DOHH2 (cell line): ENCODE data around the gene BPI.

Experiments used
- H3F3A ChIP-seq: fragments of 200-600 bp; sonication (generic), shearing (Covaris generic); 2 replicates; pipeline ENCODE4 v1.6.0; 2016; ENCODE audit warnings: antibody characterized with exemption, mild to moderate bottlenecking; ENCODE audit not compliant: control insufficient read depth, insufficient read depth
- H3K27ac ChIP-seq: fragments of 200-600 bp; sonication (generic); 2 replicates; pipeline ENCODE4 v1.5.1; 2014; ENCODE audit warnings: low read depth, mild to moderate bottlenecking, low read length, moderate library complexity
- H3K27me3 ChIP-seq: fragments of 200-600 bp; sonication (generic); 2 replicates; pipeline ENCODE4 v1.6.1; 2014; ENCODE audit warnings: mild to moderate bottlenecking, low read length, mixed read lengths; ENCODE audit not compliant: control insufficient read depth
- H3K36me3 ChIP-seq: fragments of 200-600 bp; sonication (generic); 2 replicates; pipeline ENCODE4 v1.6.1; 2014; ENCODE audit warnings: mild to moderate bottlenecking, low read length, moderate library complexity, mixed read lengths; ENCODE audit not compliant: control insufficient read depth
- H3K4me1 ChIP-seq: fragments of 200-600 bp; sonication (generic); 2 replicates; pipeline ENCODE4 v1.6.1; 2014; ENCODE audit warnings: mild to moderate bottlenecking, low read length, mixed read lengths; ENCODE audit not compliant: control insufficient read depth
- H3K4me2 ChIP-seq: fragments of 200-600 bp; sonication (generic); 2 replicates; pipeline ENCODE4 v1.6.0; 2014; ENCODE audit warnings: mild to moderate bottlenecking, low read length, moderate library complexity
- H3K4me3 ChIP-seq: fragments of 200-600 bp; sonication (generic); 2 replicates; pipeline ENCODE4 v1.5.1; 2014; ENCODE audit warnings: mild to moderate bottlenecking, low read length, mixed read lengths
- H3K79me2 ChIP-seq: fragments of 200-600 bp; sonication (generic); 2 replicates; pipeline ENCODE4 v1.6.1; 2014; ENCODE audit warnings: mild to moderate bottlenecking, low read length, mixed read lengths; ENCODE audit not compliant: control insufficient read depth
- H3K9me2 ChIP-seq: fragments of 200-600 bp; sonication (generic); replicated peaks from 2 replicates; pipeline ENCODE4 v1.6.1; 2014; ENCODE audit warnings: mild to moderate bottlenecking, low read length, mixed read lengths; ENCODE audit not compliant: control insufficient read depth
- H3K9me3 ChIP-seq: fragments of 200-600 bp; sonication (generic); 2 replicates; pipeline ENCODE4 v1.6.1; 2014; ENCODE audit warnings: antibody characterized with exemption, low read length, mixed read lengths; ENCODE audit not compliant: control insufficient read depth, insufficient read depth
- H4K20me1 ChIP-seq: fragments of 200-600 bp; sonication (generic); 2 replicates; pipeline ENCODE4 v1.6.0; 2014; ENCODE audit warnings: low read depth, mild to moderate bottlenecking, antibody characterized with exemption, low read length, moderate library complexity; ENCODE audit not compliant: control insufficient read depth, insufficient read depth
- EZH2phosphoT487 ChIP-seq: fragments of 200-600 bp; sonication (generic); IDR thresholded peaks from 2 replicates; pipeline ENCODE4 v1.6.1; 2017; ENCODE audit warnings: borderline replicate concordance, mild to moderate bottlenecking, antibody characterized with exemption, low read length, moderate library complexity, mixed read lengths
- TF ChIP-seq, protein P1 (sequence below): fragments of 200-600 bp; sonication (generic); IDR thresholded peaks from one replicate; pipeline ENCODE4 v1.5.1; 2014; ENCODE audit warnings: antibody characterized with exemption, mild to moderate bottlenecking, low read depth, low read length; ENCODE audit not compliant: poor library complexity, severe bottlenecking

Gene BPI

DNA sequence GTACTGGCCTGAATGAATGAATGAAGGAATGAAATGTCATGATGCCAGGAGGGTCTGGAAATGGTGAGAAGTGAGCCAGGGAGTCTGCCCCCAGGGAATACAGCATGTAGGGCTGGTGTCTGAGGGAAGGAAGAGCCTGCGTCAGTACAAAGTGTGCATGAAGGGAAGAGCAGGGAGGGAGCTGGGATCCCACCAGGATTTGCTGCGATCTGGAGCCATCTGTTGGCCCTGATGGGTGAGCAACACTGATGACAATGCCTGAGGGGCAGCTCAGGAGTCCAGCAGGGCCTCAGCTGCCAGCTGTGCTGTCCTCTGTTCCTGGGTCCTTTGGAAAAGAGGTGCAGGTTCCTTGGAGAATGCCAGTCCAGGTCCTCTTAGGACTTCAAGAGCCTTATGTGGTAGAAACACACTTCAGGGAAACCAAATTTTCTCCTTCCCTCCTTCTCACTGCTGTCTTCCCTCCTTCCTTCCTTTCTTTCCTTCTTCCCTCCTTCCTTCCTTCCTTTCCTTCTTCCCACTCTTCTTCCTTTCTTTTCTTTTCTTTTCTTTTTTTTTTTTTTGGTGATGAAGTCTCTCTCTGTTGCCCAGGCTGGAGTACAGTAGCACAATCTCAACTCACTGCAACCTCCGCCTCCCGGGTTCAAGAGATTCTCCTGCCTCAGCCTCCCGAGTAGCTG, 11.5 kb downstream of the BPI start:
- TF ChIP-seq, protein P1, sequence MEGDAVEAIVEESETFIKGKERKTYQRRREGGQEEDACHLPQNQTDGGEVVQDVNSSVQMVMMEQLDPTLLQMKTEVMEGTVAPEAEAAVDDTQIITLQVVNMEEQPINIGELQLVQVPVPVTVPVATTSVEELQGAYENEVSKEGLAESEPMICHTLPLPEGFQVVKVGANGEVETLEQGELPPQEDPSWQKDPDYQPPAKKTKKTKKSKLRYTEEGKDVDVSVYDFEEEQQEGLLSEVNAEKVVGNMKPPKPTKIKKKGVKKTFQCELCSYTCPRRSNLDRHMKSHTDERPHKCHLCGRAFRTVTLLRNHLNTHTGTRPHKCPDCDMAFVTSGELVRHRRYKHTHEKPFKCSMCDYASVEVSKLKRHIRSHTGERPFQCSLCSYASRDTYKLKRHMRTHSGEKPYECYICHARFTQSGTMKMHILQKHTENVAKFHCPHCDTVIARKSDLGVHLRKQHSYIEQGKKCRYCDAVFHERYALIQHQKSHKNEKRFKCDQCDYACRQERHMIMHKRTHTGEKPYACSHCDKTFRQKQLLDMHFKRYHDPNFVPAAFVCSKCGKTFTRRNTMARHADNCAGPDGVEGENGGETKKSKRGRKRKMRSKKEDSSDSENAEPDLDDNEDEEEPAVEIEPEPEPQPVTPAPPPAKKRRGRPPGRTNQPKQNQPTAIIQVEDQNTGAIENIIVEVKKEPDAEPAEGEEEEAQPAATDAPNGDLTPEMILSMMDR: no peak
- TF ChIP-seq EZH2phosphoT487: no peak
- no peak overlapping the region for H3K27ac ChIP-seq
- H3F3A ChIP-seq: no peaks in the 10 kb centered on the region
- H3K36me3 ChIP-seq: no peaks in the 10 kb centered on the region
- no peaks in the 10 kb centered on the region for H3K9me2 ChIP-seq
- H3K4me1 ChIP-seq: no peaks in the 10 kb centered on the region
- H3K27me3 ChIP-seq: peaks cover 3% of the 10 kb centered on the region; the same call in 1 of the 2 replicates
- H4K20me1 ChIP-seq: no peaks in the 10 kb centered on the region
- H3K4me2 ChIP-seq: no peak overlapping the region
- H3K79me2 ChIP-seq: no peaks in the 10 kb centered on the region
- no peak overlapping the region for H3K4me3 ChIP-seq
- H3K9me3 ChIP-seq: peaks cover 3% of the 10 kb centered on the region; the same call in 1 of the 2 replicates

DNA sequence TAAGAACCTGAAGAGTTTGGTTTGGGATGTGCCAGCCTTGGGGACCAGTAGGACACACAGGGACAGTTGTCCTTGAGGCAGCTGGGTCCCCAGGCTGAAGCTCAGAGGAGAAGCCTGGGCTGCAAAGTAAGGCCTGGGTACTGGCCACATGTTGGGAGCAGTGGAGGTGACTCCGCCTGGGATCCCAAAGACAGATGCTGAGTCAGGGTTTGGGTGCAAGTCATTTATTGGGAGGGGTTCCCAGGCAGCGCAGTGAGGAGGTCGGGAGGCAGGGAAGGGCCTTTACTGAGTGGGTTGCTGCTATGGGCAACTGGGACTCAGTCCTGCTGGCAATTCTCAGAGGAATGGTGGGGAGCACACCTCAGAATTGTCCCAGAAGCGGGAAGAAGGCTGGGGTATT, 12.4 kb downstream of the BPI start:
- H3K4me3 ChIP-seq: no peak overlapping the region
- TF ChIP-seq, protein P1: no peak
- TF ChIP-seq EZH2phosphoT487: no peak

DNA sequence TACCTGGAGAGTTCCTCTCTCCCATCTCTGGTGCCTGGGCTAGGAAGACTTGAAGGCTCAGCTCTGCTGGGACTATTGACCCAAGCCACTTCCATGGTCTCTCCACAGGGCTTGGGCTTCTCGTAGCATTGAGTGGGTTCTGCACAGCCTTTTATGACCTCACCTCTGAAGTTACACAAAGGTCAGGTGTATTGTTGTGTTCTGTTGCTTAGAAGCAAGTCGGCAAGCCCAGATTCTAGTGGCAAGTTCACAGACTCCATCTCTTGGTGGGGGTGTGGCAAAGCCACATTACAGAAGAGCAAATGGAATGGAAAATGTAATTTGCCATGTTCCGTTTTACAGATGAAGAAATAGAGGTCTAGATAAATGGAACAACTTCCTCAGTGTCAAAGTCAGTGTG, 13.5 kb downstream of the BPI start:
- Histone ChIP-seq H3K27me3 (peaks cover 3% of the 10 kb centered on the region; the same call in 1 of the 2 replicates), H3K27ac (no peak overlapping the region), H4K20me1 (no peaks in the 10 kb centered on the region), H3K4me2 (no peak overlapping the region), H3K4me3 (no peak overlapping the region), H3K4me1 (no peaks in the 10 kb centered on the region), H3K9me3 (peaks cover 3% of the 10 kb centered on the region; the same call in 1 of the 2 replicates), H3F3A (no peaks in the 10 kb centered on the region), H3K36me3 (no peaks in the 10 kb centered on the region), H3K9me2 (no peaks in the 10 kb centered on the region), H3K79me2 (no peaks in the 10 kb centered on the region)
- no peak for TF ChIP-seq EZH2phosphoT487
- TF ChIP-seq, protein P1: no peak

More for the DNA sequence above, 12.4 kb downstream of the BPI start:
- H3K9me2 ChIP-seq: no peaks in the 10 kb centered on the region
- H4K20me1 ChIP-seq: no peaks in the 10 kb centered on the region
- H3K4me1 ChIP-seq: no peaks in the 10 kb centered on the region
- peaks cover 3% of the 10 kb centered on the region; the same call in 1 of the 2 replicates for H3K27me3 ChIP-seq
- H3K27ac ChIP-seq: no peak overlapping the region
- H3K9me3 ChIP-seq: peaks cover 3% of the 10 kb centered on the region; the same call in 1 of the 2 replicates
- H3F3A ChIP-seq: no peaks in the 10 kb centered on the region
- no peaks in the 10 kb centered on the region for H3K36me3 ChIP-seq
- H3K4me2 ChIP-seq: no peak overlapping the region
- H3K79me2 ChIP-seq: no peaks in the 10 kb centered on the region
